NCI-H510A treated with DMSO at 0.1 percent for 48 hours (cell line): ENCODE measurements around the gene TTC31.

ENCODE experiments used
- DNase-seq: peaks from one replicate; lab custom pipeline; 2025; lab: John Stamatoyannopoulos, UW

The TTC31 gene

GRCh38 chr2:74488643-74489481 is 6.0 kb downstream of the TTC31 start:
- no peak for DNase-seq

GRCh38 chr2:74489906-74490305 is 7.0 kb downstream of the TTC31 start:
- no peak for DNase-seq

GRCh38 chr2:74491648-74492544 is 9.0 kb downstream of the TTC31 start:
- no peak for DNase-seq

- no peak for DNase-seq
Observed at GRCh38 chr2:74493546-74493945, 10.7 kb downstream of the TTC31 start.

GRCh38 chr2:74495440-74495839 is 12.6 kb downstream of the TTC31 start:
- DNase-seq = no peak

GRCh38 chr2:74496997-74497776 is 14.3 kb downstream of the TTC31 start:
- DNase-seq = no peak

- peak; percentile 37 for DNase-seq
Observed at GRCh38 chr2:74497777-74498499, 15.1 kb downstream of the TTC31 start.

GRCh38 chr2:74498500-74499266 is 15.8 kb downstream of the TTC31 start:
- DNase-seq = no peak

GRCh38 chr2:74499267-74499939 is 16.5 kb downstream of the TTC31 start, which contains the start of gene LBX2:
LBX2 (minus strand) TSS chr2:74499603; CDS start chr2:74499537, 66 bp downstream.
- no peak for DNase-seq

- no peak for DNase-seq
Observed at GRCh38 chr2:74499940-74500577, 17.2 kb downstream of the TTC31 start.

GRCh38 chr2:74500578-74500946 is 17.7 kb downstream of the TTC31 start:
- no peak for DNase-seq

- no peak for DNase-seq
Observed at GRCh38 chr2:74501335-74502071, 18.6 kb downstream of the TTC31 start.

GRCh38 chr2:74502147-74502719 is 19.4 kb downstream of the TTC31 start:
- no peak for DNase-seq

GRCh38 chr2:74502720-74503505 is 20.0 kb downstream of the TTC31 start:
- DNase-seq = no peak

- no peak for DNase-seq
Observed at GRCh38 chr2:74503506-74504475, 20.9 kb downstream of the TTC31 start.

GRCh38 chr2:74504591-74504990 is 21.7 kb downstream of the TTC31 start:
- DNase-seq = no peak
